ENCODE measurements around the gene CHRNA1.

- TF ChIP-seq CTCF (IDR thresholded peaks at IDR 0.05 in 8 of 11, conservative IDR thresholded peaks at IDR 0.05 in 3 of 11), result no peak
- no peak for TF ChIP-seq POLR2A (IDR thresholded peaks at IDR 0.05)
These were observed 50.6 kb downstream of the CHRNA1 start for GRCh38 chr2:174713686-174714085.

Data from spleen (tissue), 7 donors.